Measurements from ENCODE around the gene PRDM2. TPM values are rescaled to one million over a fixed set of nuclear protein-coding genes. Genes with fewer than 3 reads are reported as not detected.

PRDM2 gene
- total and polyA plus RNA-seq, 8 donors = 9.3 to 26.4 (median 15.1) TPM

DNA sequence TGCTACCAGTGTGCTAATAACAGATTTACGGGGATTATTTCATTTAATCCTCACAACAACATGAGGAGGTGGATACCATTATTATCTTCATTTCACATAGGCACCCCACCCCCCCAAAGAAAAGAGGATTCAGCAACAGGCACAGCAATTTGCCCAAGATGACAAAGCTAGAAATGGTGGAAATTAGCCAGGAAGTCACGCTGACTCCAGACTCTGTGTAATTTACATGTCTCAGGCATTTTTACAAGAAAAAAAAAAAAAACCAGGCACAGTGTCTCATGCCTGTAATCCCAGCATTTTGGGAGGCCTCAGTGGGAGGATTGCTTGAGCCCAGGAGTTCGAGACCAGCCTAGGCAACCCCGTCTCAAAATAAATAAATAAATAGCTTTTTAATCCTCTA lies 37.5 kb upstream of the PRDM2 start:
- H3K27ac ChIP-seq = no peak overlapping the region
- H3K36me3 ChIP-seq = no peaks in the 10 kb centered on the region
- H3K27me3 ChIP-seq = no peaks in the 10 kb centered on the region
- ATAC-seq (peak in 1 of 4 donors; percentile 43), FAIRE-seq (no peak), DNase-seq (no peak)
- H3K4me1 ChIP-seq = no peaks in the 10 kb centered on the region
- 55 to 61% methylated on average over 4 of the region's 4 CpGs for WGBS, 2 donors
- intact Hi-C loops (cut with DNase I) = loop anchor here (5.0 to 10.0 kb wide), 4 partner anchors 142 to 302 kb away; no protein-coding TSS in a partner anchor
- H3K9me3 ChIP-seq = no peaks in the 10 kb centered on the region
- no peak for TF ChIP-seq CTCF (IDR thresholded peaks at IDR 0.05)
- no peak overlapping the region for H3K4me3 ChIP-seq

- intact Hi-C loops (cut with DNase I) = loop anchor here (5.0 to 10.0 kb wide), 4 partner anchors 141 to 301 kb away; no protein-coding TSS in a partner anchor
- Histone ChIP-seq H3K36me3 (no peaks in the 10 kb centered on the region), H3K4me3 (no peak overlapping the region), H3K4me1 (no peaks in the 10 kb centered on the region), H3K27ac (no peak overlapping the region), H3K27me3 (no peaks in the 10 kb centered on the region), H3K9me3 (no peaks in the 10 kb centered on the region)
- TF ChIP-seq CTCF (IDR thresholded peaks at IDR 0.05) = no peak
- FAIRE-seq (no peak), DNase-seq (no peak), ATAC-seq (no peak)
- 45 to 53% methylated on average over 4 of the region's 4 CpGs for WGBS, 2 donors
These were observed 36.0 kb upstream of the PRDM2 start for GRCh38 chr1:13663969-13664368.

DNA sequence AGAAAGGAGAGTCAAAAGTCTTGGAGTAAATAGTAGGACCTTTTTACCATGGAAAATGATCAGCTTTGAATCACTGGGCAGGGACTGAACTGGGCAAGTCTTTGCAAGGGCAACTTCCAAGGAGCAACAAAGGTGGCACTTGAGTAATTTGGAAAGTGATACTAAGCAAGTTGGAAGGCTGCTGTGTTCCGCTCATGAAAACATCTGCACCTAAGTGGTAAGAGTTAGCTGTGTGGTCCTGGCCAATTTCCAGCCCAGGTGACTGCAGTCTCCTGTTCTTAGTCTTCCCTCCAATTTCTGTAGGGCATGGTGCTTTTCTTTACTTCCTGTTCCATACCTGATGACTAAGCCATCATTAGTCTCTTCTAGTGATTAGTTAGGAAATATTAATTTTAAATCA lies 35.5 kb upstream of the PRDM2 start:
- TF ChIP-seq CTCF (IDR thresholded peaks at IDR 0.05) = no peak
- ATAC-seq (no peak), DNase-seq (no peak), FAIRE-seq (no peak)
- no peaks in the 10 kb centered on the region for H3K9me3 ChIP-seq
- intact Hi-C loops (cut with DNase I) = loop anchor here (5.0 to 10.0 kb wide), 4 partner anchors 140 to 300 kb away; no protein-coding TSS in a partner anchor
- H3K27me3 ChIP-seq = no peaks in the 10 kb centered on the region
- WGBS, 2 donors = 46 to 74% methylated on average over 1 of the region's 1 CpG
- H3K36me3 ChIP-seq = no peaks in the 10 kb centered on the region
- no peak overlapping the region for H3K27ac ChIP-seq
- H3K4me3 ChIP-seq = no peak overlapping the region
- H3K4me1 ChIP-seq = no peaks in the 10 kb centered on the region

GRCh38 chr1:13666317-13666716 lies 33.7 kb upstream of the PRDM2 start:
- Histone ChIP-seq H3K27me3 (no peaks in the 10 kb centered on the region), H3K4me1 (no peaks in the 10 kb centered on the region), H3K9me3 (no peaks in the 10 kb centered on the region), H3K4me3 (no peak overlapping the region), H3K27ac (no peak overlapping the region), H3K36me3 (no peaks in the 10 kb centered on the region)
- WGBS, 2 donors = 64 to 79% methylated on average over 5 of the region's 5 CpGs
- FAIRE-seq (no peak), ATAC-seq (no peak), DNase-seq (no peak)
- intact Hi-C loops (cut with DNase I) = loop anchor here in 2 of 3 donors (10.0 kb wide), 2 partner anchors 138 to 298 kb away; no protein-coding TSS in a partner anchor
- TF ChIP-seq CTCF (IDR thresholded peaks at IDR 0.05) = no peak

GRCh38 chr1:13667691-13668090 lies 32.3 kb upstream of the PRDM2 start:
- Histone ChIP-seq H3K27me3 (no peaks in the 10 kb centered on the region), H3K4me3 (no peak overlapping the region), H3K27ac (no peak overlapping the region), H3K4me1 (no peaks in the 10 kb centered on the region), H3K9me3 (no peaks in the 10 kb centered on the region), H3K36me3 (no peaks in the 10 kb centered on the region)
- FAIRE-seq (no peak), DNase-seq (no peak), ATAC-seq (no peak)
- TF ChIP-seq CTCF (IDR thresholded peaks at IDR 0.05) = no peak
- intact Hi-C loops (cut with DNase I) = loop anchor here in 2 of 3 donors (10.0 kb wide), 2 partner anchors 137 to 297 kb away; no protein-coding TSS in a partner anchor
- WGBS, 2 donors = 69 to 77% methylated on average over 4 of the region's 4 CpGs
